Astrocyte of the cerebellum (primary cell): ENCODE results near the gene ST6GALNAC4.

Experiments
- DNase-seq: peaks from one replicate; pipeline ENCODE4 v3.0.0-alpha.2; 2011; ENCODE audit warnings: low read depth
- H3K4me3 ChIP-seq: 2 replicates; pipeline ENCODE4 v1.5.1; 2011; ENCODE audit warnings: mild to moderate bottlenecking, low read depth, low read length, moderate library complexity
- CTCF ChIP-seq: IDR thresholded peaks from 2 replicates; pipeline ENCODE4 v1.5.1; 2012; ENCODE audit warnings: low read length, low read depth, moderate library complexity, mild to moderate bottlenecking; ENCODE audit errors: missing control alignments
- in situ Hi-C: cut with HindIII; loops from 2 replicates; pipeline ENCODE4 v1.10.0; 2017; ENCODE audit warnings: low sequenced_read_pairs

ST6GALNAC4 gene

GRCh38 chr9:127961155-127961490, 44.3 kb upstream of the ST6GALNAC4 start:
- H3K4me3 ChIP-seq: no peak overlapping the region
- in situ Hi-C loops: no loop called here
- no peak for DNase-seq
- TF ChIP-seq CTCF: no peak

DNA sequence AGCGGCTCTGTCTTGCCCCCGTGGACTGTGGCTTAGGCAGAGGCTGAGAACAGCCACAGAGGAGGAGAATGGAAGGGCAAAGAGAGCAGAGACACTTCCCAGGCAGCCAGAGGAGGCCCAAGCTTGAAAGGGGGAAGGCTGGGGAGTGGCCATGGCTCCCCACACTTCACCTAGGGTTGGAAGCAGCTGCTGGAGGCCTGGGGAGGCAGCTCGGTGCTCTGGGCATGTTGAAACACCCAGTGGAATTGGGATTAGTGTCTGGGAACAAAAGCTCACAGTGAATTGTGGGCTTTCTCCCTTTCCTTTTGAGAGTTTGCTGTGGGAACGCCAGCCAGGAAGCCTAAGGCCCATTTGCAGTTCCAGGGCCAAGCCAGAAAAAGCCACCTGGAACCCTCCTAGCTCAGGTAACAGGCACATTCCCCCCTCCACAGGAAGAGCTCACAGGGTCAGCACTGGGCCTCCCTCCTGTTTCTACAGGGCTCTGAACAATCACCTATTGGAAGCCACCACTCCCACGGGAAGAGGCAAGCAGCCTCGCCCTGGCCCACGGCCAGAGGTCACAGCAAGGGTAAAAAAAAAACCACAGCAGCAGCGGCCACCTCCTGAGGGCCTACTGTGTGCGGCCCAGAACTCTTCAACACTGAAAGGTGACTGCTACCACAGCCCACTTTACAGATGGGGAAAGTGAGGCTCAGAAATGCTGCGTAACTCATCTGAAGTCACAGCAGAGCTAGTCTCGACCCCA, 43.7 kb upstream of the ST6GALNAC4 start:
- H3K4me3 ChIP-seq: no peak overlapping the region
- no peak for TF ChIP-seq CTCF
- in situ Hi-C loops: no loop called here
- no peak for DNase-seq

GRCh38 chr9:127959841-127960409, 43.1 kb upstream of the ST6GALNAC4 start:
- no peak for TF ChIP-seq CTCF
- in situ Hi-C loops: no loop called here
- no peak for DNase-seq
- no peak overlapping the region for H3K4me3 ChIP-seq

- no peak for TF ChIP-seq CTCF
- in situ Hi-C loops: no loop called here
- no peak overlapping the region for H3K4me3 ChIP-seq
- DNase-seq: no peak
These were observed 42.6 kb upstream of the ST6GALNAC4 start for GRCh38 chr9:127959398-127959797.

DNA sequence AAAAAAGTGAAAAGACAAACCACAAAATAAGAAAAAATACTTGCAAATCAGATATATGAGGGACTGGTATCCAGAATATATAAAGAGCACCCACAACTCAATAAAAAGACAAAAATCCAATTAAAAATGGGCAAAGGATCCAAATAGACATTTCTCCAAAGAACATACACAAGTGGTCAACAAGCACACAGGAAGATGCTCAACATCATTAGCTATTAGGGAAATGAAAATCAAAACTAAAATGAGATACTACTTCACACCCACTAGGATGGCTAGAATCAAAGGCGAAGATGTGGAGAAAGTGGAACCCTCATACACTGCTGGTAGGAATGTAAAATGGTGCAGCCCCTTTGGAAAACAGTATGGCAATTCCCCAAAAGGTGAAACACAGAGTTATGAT, 41.9 kb upstream of the ST6GALNAC4 start:
- no peak for DNase-seq
- no peak overlapping the region for H3K4me3 ChIP-seq
- no peak for TF ChIP-seq CTCF
- in situ Hi-C loops: no loop called here

DNA sequence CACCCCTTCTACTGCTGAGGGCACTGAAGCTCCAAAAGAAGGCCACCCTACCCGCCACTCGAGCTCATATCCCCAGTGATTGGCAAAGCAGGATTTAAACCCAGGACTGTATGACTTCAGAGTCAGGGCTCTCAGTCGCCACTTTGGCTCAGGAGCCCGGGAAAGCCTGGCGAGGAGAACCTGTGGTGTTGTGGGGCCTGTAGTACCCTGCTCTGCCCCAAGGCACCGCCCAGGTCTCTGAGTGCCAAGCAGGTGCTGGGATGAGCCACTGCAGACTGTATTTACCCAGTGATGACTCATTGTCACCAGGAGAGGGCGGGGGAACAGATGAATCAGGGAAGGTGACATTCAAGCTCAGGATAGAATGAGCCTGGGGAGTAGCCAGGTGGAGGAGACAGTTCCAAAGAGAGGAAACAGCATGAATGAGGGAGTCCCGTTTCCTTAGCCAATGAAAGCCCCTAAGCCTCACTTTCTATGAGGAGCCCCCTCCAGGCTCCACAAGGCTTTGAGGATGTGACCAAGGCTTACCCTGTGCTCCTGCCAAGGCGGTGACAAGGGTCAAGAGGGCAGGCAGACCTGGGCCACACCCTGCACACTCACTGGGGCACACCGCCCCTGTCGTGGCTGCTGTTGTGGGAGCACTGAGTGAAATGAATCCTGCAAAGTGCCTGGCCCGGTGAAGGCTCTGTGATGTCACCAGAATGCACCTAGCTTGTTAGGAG, 38.6 kb upstream of the ST6GALNAC4 start:
- in situ Hi-C loops: no loop called here
- no peak for DNase-seq
- H3K4me3 ChIP-seq: no peak overlapping the region
- TF ChIP-seq CTCF: peak; percentile 24
